GM06990 (cell line): ENCODE measurements around the gene PNP.
A peak's percentile ranks its signal among the peaks of the same experiment; 100 is the strongest.
"Not testable (repeated sequence)": the region's sequence is repeated elsewhere in the genome, so short reads cannot be mapped to it uniquely, and the experiment has no call there.

ENCODE experiments used
- DNase-seq: peaks from one replicate; pipeline ENCODE4 v3.0.0-alpha.2; 2011; ENCODE audit not compliant: insufficient read length; ENCODE audit errors: extremely low read depth
- H3K27me3 ChIP-seq: replicated peaks from 2 replicates; pipeline ENCODE4 v1.6.0; 2011; ENCODE audit warnings: low read length; ENCODE audit not compliant: control insufficient read depth, insufficient read depth
- H3K36me3 ChIP-seq: 2 replicates; pipeline ENCODE4 v1.5.1; 2011; ENCODE audit warnings: low read length; ENCODE audit not compliant: control insufficient read depth, insufficient read depth
- H3K4me3 ChIP-seq: replicated peaks from 2 replicates; pipeline ENCODE4 v1.5.1; 2011; ENCODE audit warnings: low read depth, mild to moderate bottlenecking, control low read depth, low read length
- TF ChIP-seq, protein P1 (sequence below): IDR thresholded peaks from 2 replicates; pipeline ENCODE4 v1.5.1; 2011; ENCODE audit warnings: low read length, control low read depth, mild to moderate bottlenecking, inconsistent platforms; ENCODE audit not compliant: insufficient read depth, poor library complexity, severe bottlenecking

PNP gene

DNA sequence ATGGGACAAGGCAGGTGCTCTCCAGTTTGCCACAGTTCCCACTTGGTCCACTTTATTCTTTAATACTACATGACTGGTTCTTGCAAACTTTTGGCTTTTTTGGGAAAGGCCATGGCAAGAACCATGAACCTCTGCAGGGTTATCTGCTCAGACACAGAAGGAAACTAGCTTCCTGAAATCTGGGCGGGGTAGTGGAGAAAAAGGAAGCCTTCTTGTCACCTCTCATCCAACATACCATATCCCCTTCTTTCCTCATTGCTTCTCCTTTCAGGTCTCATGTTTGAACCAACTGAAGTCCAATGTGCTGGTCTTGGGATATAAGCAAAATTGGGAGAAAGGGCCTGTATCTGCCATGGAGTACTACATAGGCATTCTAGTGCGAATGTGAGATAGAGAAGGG lies 27.7 kb upstream of the PNP start:
- Histone ChIP-seq H3K4me3 (no peak overlapping the region), H3K27me3 (no peaks in the 10 kb centered on the region), H3K36me3 (peaks cover 2% of the 10 kb centered on the region; the same call in 1 of the 2 replicates)
- no peak for DNase-seq
- TF ChIP-seq, protein P1, sequence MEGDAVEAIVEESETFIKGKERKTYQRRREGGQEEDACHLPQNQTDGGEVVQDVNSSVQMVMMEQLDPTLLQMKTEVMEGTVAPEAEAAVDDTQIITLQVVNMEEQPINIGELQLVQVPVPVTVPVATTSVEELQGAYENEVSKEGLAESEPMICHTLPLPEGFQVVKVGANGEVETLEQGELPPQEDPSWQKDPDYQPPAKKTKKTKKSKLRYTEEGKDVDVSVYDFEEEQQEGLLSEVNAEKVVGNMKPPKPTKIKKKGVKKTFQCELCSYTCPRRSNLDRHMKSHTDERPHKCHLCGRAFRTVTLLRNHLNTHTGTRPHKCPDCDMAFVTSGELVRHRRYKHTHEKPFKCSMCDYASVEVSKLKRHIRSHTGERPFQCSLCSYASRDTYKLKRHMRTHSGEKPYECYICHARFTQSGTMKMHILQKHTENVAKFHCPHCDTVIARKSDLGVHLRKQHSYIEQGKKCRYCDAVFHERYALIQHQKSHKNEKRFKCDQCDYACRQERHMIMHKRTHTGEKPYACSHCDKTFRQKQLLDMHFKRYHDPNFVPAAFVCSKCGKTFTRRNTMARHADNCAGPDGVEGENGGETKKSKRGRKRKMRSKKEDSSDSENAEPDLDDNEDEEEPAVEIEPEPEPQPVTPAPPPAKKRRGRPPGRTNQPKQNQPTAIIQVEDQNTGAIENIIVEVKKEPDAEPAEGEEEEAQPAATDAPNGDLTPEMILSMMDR = no peak

- H3K36me3 ChIP-seq = peaks cover 16% of the 10 kb centered on the region
- DNase-seq, H3K4me3 ChIP-seq, H3K27me3 ChIP-seq: not testable (repeated sequence)
These were observed 25.6 kb upstream of the PNP start for GRCh38 chr14:20443650-20444049.

DNA sequence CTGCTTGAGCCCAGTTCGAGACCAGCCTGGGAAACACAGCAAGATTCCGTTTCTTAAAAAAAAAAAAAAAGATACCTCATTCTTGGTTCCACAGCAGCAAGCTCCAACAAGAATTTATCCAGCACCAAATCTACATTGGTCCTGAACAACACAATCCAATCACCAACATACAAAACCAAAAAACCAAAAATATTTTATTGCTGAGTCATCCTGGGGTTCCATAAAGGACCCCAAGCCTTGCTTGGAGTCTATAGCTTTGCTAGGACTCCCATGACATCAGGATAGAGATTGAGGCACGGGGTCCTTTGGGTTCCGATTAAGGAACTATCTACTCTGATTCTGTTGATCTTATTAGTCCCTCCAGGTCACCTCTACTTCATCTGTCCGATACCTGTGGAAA lies 22.3 kb upstream of the PNP start:
- H3K4me3 ChIP-seq = no peak overlapping the region
- peaks cover 25% of the 10 kb centered on the region for H3K36me3 ChIP-seq
- TF ChIP-seq, protein P1 = no peak
- no peaks in the 10 kb centered on the region for H3K27me3 ChIP-seq
- DNase-seq = no peak

GRCh38 chr14:20452831-20453230 lies 16.4 kb upstream of the PNP start:
- not testable (repeated sequence) for DNase-seq, H3K4me3 ChIP-seq, H3K27me3 ChIP-seq
- H3K36me3 ChIP-seq = peaks cover 24% of the 10 kb centered on the region

DNA sequence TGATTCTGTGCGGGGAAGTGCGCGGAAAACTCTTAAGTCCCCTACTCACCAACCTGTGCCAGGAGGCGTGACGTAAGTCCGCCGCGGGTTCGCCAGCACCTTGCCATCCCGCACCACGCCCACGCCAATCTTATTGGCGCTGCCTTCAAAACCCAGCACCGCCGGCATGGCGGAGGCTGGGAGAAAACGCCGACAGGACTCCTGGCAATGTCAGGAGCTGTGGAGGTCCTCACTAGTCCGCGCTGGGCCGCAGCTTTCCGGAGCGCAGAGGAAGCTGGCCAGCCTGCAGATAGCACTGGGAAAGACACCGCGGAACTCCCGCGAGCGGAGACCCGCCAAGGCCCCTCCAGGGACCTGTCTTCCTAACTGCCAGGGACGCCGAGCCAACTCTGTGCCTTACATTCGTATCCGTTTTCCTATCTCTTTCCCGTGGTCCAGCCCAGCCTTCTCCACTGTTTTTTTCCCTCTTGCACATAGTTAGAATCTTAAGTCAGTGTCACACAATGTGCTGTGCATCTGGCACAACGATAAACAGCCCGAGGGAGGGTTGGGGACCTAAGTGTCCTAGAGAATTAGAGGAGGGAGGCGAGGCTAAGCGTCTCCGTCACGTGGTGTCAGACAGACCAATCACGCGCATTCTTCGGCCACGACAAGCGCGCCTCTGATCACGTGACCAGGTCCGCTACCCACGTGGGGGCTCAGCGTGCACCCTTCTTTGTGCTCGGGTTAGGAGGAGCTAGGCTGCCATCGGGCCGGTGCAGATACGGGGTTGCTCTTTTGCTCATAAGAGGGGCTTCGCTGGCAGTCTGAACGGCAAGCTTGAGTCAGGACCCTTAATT lies 14.5 kb upstream of the PNP start, which contains the start of the genes APEX1 and OSGEP:
Gene APEX1 (plus strand): TSS at position 711 of the 839 bp plus-strand sequence. CDS start 420 bp downstream, outside the sequence.
Gene OSGEP (minus strand): TSS at position 297 of the 839 bp plus-strand sequence. CDS start 129 bp downstream, at position 168.
- peaks cover 25% of the 10 kb centered on the region for H3K36me3 ChIP-seq
- peak; percentile 96 for DNase-seq
- TF ChIP-seq, protein P1 = no peak
- peak within 1 kb of the TSS; percentile 83 for H3K4me3 ChIP-seq
- H3K27me3 ChIP-seq = no peaks in the 10 kb centered on the region

DNA sequence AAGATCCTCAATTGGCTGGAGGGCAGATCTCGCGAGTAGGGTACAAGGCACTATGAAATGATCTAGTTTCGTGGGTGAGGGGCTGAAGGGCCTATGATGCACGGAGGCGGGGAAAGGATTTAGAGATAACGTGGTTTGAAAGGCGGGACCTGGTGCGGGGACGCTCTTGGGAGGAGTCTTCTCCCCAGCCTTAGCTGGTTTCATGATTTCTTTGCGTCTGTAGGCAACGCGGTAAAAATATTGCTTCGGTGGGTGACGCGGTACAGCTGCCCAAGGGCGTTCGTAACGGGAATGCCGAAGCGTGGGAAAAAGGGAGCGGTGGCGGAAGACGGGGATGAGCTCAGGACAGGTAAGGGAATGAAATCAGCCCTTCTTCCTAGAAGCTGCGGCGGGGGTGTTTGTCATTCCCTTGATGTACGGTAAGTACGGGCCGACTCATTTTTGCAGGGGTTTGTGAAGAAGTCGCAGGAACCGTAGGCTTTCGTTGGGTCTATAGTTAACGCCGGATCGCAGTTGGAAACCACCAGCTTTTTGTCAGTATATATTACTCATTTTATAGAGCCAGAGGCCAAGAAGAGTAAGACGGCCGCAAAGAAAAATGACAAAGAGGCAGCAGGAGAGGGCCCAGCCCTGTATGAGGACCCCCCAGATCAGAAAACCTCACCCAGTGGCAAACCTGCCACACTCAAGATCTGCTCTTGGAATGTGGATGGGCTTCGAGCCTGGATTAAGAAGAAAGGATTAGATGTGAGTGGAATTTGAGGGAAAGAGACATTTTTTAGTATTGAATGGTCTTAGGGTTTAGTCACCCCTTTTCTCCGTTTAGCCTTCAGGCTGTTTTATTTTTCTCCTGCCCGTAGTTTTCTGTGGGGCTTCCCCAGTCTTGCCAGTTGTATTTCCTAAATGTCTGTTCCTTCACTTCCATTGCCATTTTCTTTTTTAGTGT lies 13.6 kb upstream of the PNP start:
- TF ChIP-seq, protein P1 = no peak
- peak overlapping the region; percentile 83 for H3K4me3 ChIP-seq
- H3K27me3 ChIP-seq = no peaks in the 10 kb centered on the region
- DNase-seq = no peak
- H3K36me3 ChIP-seq = peaks cover 23% of the 10 kb centered on the region
